Liver (tissue), 9 donors: ENCODE data around the gene AP2S1. TPM values are rescaled to one million over a fixed set of nuclear protein-coding genes. Genes with fewer than 3 reads are reported as not detected.

ENCODE experiments used
- DNase-seq: peaks from one replicate; pipeline ENCODE4 v3.0.0-alpha.2; 2017; ENCODE audit warnings: low spot score
- H3K27ac ChIP-seq, 2 donors: one replicate each; pipeline ENCODE4 v1.7.0; 2013; ENCODE audit warnings: inconsistent platforms in 2 of 2, low read length in 2 of 2, control low read depth in 1 of 2, low read depth in 1 of 2, mild to moderate bottlenecking in 1 of 2
- H3K27me3 ChIP-seq, 4 donors: one replicate each; pipeline versions ENCODE4 v1.6.1 to v1.7.0; 2013; ENCODE audit warnings: low read length in 3 of 4, inconsistent platforms in 1 of 4, mild to moderate bottlenecking in 1 of 4, moderate library complexity in 1 of 4; ENCODE audit not compliant: control insufficient read depth in 4 of 4, insufficient read depth in 4 of 4
- H3K36me3 ChIP-seq, 4 donors: one replicate each; pipeline versions ENCODE4 v1.6.1 to v1.7.0; 2013; ENCODE audit warnings: low read length in 3 of 4, mild to moderate bottlenecking in 3 of 4, low read depth in 1 of 4, moderate library complexity in 1 of 4; ENCODE audit not compliant: control insufficient read depth in 4 of 4, insufficient read depth in 3 of 4
- H3K4me1 ChIP-seq, 4 donors: one replicate each; pipeline versions ENCODE4 v1.6.1 to v1.7.0; 2013; ENCODE audit warnings: low read length in 3 of 4, mild to moderate bottlenecking in 3 of 4, moderate library complexity in 1 of 4; ENCODE audit not compliant: control insufficient read depth in 4 of 4, insufficient read depth in 4 of 4
- H3K4me3 ChIP-seq, 3 donors: one replicate each; pipeline versions ENCODE4 v1.6.1 to v1.7.0; 2013; ENCODE audit warnings: low read length in 3 of 3, control low read depth in 1 of 3, low read depth in 1 of 3, mild to moderate bottlenecking in 1 of 3
- H3K9ac ChIP-seq, 2 donors: one replicate each; pipeline ENCODE4 v1.7.0; 2013; ENCODE audit warnings: low read length in 2 of 2, mild to moderate bottlenecking in 2 of 2, moderate library complexity in 2 of 2, control low read depth in 1 of 2, low read depth in 1 of 2
- H3K9me3 ChIP-seq, 4 donors: one replicate each; pipeline versions ENCODE4 v1.6.1 to v1.7.0; 2013; ENCODE audit warnings: low read length in 3 of 4; ENCODE audit not compliant: control insufficient read depth in 4 of 4
- EGR1 ChIP-seq, 2 donors: IDR thresholded peaks; 2 replicates each; pipeline ENCODE4 v1.6.1; 2016 to 2018; ENCODE audit warnings: antibody characterized with exemption in 2 of 2, low read depth in 2 of 2
- FOXA1 ChIP-seq: IDR thresholded peaks from 2 replicates; pipeline ENCODE4 v1.6.1; 2016; ENCODE audit warnings: antibody characterized with exemption
- FOXA2 ChIP-seq: IDR thresholded peaks from 2 replicates; pipeline ENCODE4 v1.6.1; 2016; ENCODE audit warnings: antibody characterized with exemption
- HNF4A ChIP-seq, 2 donors: conservative IDR thresholded peaks; 2 replicates each; pipeline ENCODE4 v1.6.1; 2016; ENCODE audit warnings: antibody characterized with exemption in 2 of 2, mild to moderate bottlenecking in 2 of 2
- HNF4G ChIP-seq: IDR thresholded peaks from 2 replicates; pipeline ENCODE4 v1.6.1; 2016; ENCODE audit warnings: antibody characterized with exemption
- JUND ChIP-seq, 2 donors: IDR thresholded peaks; 2 replicates each; pipeline ENCODE4 v1.6.1; 2016; ENCODE audit warnings: antibody characterized with exemption in 2 of 2
- NR2F2 ChIP-seq: IDR thresholded peaks from 2 replicates; pipeline ENCODE4 v1.6.1; 2016; ENCODE audit warnings: antibody characterized with exemption
- RAD21 ChIP-seq, 2 donors: IDR thresholded peaks; 2 replicates each; pipeline ENCODE4 v1.6.1; 2016; ENCODE audit warnings: antibody characterized with exemption in 2 of 2, mild to moderate bottlenecking in 2 of 2
- RXRA ChIP-seq, 2 donors: IDR thresholded peaks; 2 replicates each; pipeline ENCODE4 v1.6.1; 2017 to 2018; ENCODE audit warnings: antibody characterized with exemption in 2 of 2, mild to moderate bottlenecking in 1 of 2
- SP1 ChIP-seq: IDR thresholded peaks from 2 replicates; pipeline ENCODE4 v1.6.1; 2018; ENCODE audit warnings: antibody characterized with exemption, mild to moderate bottlenecking
- TAF1 ChIP-seq: conservative IDR thresholded peaks from 2 replicates; pipeline ENCODE4 v1.6.1; 2016; ENCODE audit warnings: antibody characterized with exemption, mild to moderate bottlenecking
- YY1 ChIP-seq: IDR thresholded peaks from 2 replicates; pipeline ENCODE4 v1.6.1; 2016; ENCODE audit warnings: antibody characterized with exemption, mild to moderate bottlenecking
- WGBS: extraction: QIAGEN DNeasy Blood & Tissue Kit; methylation state at CpG from one replicate; pipeline ENCODE4 v1.1.7; 2013; 5-methylcytosine and 5-hydroxymethylcytosine counted together
- polyA plus RNA-seq, 2 donors: library from polyadenylated mRNA; stranded (reverse) in 1 of 2; unstranded in 1 of 2; fragments of 200-250 nt in 1 of 2; fragments of >200 nt in 1 of 2; fragmentation: Nextera tagmentation in 1 of 2; extraction: Ambion mirVana in 1 of 2; gene quantifications; one replicate each; pipeline versions ENCODE4 v1.2.1 to v1.2.3, GENCODE V29; 2013 to 2015
- total RNA-seq, 2 donors: library from RNA; depleted of rRNA; stranded (reverse); fragments of >200 nt; gene quantifications; one replicate each; pipeline ENCODE4 v1.2.3, GENCODE V29; 2014
- TF ChIP-seq, protein P1 (sequence below): IDR thresholded peaks from 2 replicates; pipeline ENCODE4 v1.6.1; 2016; ENCODE audit warnings: antibody characterized with exemption, mild to moderate bottlenecking
- TF ChIP-seq, protein P2 (sequence below): IDR thresholded peaks from 2 replicates; pipeline ENCODE4 v1.6.1; 2016; ENCODE audit warnings: antibody characterized with exemption
- TF ChIP-seq, protein P3 (sequence below): fragments of 150-350 bp; IDR thresholded peaks from 2 replicates; pipeline ENCODE4 v1.5.1; 2017; ENCODE audit warnings: improper control_type of control experiment, low read depth, low read length; ENCODE audit not compliant: missing input control
- TF ChIP-seq, protein P4 (sequence below): IDR thresholded peaks from 2 replicates; pipeline ENCODE4 v1.6.1; 2016; ENCODE audit warnings: antibody characterized with exemption
- donor health status: healthy.
- donor health status: healthy.
- donor health status: healthy.
- donor health status: healthy.
- donor health status: healthy.

Gene AP2S1
- total and polyA plus RNA-seq, 4 donors: 28.3 to 168 (median 79.0) TPM

DNA sequence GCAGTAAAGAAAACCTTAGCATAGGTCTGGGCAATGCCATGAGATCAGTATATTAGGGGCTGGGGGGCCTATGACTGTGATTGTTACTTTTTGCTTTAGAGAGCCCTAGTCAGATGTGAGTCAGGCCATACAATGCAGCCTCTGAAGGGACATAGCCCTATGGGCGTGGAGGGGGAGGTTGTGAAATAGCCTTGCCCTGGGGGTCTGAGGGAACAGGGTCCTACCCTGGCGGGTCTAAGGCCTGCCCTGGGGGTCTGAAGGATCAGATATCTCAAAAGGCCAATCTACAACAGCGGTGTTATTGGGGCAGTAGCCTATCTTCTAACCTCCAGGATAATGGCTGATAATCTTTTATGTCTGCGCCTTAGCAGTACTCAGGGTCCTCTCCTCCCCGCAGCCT is 48.5 kb downstream of the AP2S1 start (continued):
- TF ChIP-seq, protein P1, sequence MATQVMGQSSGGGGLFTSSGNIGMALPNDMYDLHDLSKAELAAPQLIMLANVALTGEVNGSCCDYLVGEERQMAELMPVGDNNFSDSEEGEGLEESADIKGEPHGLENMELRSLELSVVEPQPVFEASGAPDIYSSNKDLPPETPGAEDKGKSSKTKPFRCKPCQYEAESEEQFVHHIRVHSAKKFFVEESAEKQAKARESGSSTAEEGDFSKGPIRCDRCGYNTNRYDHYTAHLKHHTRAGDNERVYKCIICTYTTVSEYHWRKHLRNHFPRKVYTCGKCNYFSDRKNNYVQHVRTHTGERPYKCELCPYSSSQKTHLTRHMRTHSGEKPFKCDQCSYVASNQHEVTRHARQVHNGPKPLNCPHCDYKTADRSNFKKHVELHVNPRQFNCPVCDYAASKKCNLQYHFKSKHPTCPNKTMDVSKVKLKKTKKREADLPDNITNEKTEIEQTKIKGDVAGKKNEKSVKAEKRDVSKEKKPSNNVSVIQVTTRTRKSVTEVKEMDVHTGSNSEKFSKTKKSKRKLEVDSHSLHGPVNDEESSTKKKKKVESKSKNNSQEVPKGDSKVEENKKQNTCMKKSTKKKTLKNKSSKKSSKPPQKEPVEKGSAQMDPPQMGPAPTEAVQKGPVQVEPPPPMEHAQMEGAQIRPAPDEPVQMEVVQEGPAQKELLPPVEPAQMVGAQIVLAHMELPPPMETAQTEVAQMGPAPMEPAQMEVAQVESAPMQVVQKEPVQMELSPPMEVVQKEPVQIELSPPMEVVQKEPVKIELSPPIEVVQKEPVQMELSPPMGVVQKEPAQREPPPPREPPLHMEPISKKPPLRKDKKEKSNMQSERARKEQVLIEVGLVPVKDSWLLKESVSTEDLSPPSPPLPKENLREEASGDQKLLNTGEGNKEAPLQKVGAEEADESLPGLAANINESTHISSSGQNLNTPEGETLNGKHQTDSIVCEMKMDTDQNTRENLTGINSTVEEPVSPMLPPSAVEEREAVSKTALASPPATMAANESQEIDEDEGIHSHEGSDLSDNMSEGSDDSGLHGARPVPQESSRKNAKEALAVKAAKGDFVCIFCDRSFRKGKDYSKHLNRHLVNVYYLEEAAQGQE: no peak
- no peak for TF ChIP-seq RXRA (IDR thresholded peaks at IDR 0.05)
- TF ChIP-seq TAF1: no peak
- TF ChIP-seq FOXA1: no peak
- TF ChIP-seq, protein P2, sequence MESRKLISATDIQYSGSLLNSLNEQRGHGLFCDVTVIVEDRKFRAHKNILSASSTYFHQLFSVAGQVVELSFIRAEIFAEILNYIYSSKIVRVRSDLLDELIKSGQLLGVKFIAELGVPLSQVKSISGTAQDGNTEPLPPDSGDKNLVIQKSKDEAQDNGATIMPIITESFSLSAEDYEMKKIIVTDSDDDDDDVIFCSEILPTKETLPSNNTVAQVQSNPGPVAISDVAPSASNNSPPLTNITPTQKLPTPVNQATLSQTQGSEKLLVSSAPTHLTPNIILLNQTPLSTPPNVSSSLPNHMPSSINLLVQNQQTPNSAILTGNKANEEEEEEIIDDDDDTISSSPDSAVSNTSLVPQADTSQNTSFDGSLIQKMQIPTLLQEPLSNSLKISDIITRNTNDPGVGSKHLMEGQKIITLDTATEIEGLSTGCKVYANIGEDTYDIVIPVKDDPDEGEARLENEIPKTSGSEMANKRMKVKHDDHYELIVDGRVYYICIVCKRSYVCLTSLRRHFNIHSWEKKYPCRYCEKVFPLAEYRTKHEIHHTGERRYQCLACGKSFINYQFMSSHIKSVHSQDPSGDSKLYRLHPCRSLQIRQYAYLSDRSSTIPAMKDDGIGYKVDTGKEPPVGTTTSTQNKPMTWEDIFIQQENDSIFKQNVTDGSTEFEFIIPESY: no peak
- no peak for TF ChIP-seq EGR1 (IDR thresholded peaks at IDR 0.05; ENCODE audit: low read depth in 2 of 2)

DNA sequence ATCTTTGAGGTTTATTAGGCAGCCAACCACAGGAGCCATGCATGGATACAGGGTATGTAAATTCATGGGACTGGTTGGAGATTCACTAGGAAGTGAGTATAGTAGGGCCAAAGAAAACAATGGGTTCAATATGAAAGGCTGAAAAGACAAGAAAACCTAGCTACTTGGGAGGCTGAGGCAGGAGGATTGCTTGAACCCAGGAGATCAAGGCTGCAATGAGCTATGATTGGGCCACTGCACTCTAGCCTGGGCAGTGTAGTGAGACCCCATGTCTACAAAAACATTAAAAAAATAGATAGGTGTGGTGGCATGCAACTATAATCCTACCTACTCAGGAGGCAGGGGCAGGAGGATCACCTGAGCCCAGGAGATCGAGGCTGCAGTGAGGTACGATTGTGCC is 51.9 kb downstream of the AP2S1 start:
- DNase-seq: no peak
- H3K4me3 ChIP-seq: no peak overlapping the region
- no peaks in the 10 kb centered on the region for H3K9me3 ChIP-seq
- no peak overlapping the region for H3K27ac ChIP-seq
- H3K4me1 ChIP-seq: peaks cover 0 to 4% (median 4%) of the 10 kb centered on the region in 4 donors
- WGBS: 96% methylated on average over 2 of the region's 2 CpGs
- no peaks in the 10 kb centered on the region for H3K27me3 ChIP-seq
- TF ChIP-seq JUND (IDR thresholded peaks at IDR 0.05) (no peak), HNF4G (no peak)
- TF ChIP-seq, protein P3, sequence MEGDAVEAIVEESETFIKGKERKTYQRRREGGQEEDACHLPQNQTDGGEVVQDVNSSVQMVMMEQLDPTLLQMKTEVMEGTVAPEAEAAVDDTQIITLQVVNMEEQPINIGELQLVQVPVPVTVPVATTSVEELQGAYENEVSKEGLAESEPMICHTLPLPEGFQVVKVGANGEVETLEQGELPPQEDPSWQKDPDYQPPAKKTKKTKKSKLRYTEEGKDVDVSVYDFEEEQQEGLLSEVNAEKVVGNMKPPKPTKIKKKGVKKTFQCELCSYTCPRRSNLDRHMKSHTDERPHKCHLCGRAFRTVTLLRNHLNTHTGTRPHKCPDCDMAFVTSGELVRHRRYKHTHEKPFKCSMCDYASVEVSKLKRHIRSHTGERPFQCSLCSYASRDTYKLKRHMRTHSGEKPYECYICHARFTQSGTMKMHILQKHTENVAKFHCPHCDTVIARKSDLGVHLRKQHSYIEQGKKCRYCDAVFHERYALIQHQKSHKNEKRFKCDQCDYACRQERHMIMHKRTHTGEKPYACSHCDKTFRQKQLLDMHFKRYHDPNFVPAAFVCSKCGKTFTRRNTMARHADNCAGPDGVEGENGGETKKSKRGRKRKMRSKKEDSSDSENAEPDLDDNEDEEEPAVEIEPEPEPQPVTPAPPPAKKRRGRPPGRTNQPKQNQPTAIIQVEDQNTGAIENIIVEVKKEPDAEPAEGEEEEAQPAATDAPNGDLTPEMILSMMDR: no peak
- H3K9ac ChIP-seq: no peak overlapping the region
- H3K36me3 ChIP-seq: no peaks in the 10 kb centered on the region

DNA sequence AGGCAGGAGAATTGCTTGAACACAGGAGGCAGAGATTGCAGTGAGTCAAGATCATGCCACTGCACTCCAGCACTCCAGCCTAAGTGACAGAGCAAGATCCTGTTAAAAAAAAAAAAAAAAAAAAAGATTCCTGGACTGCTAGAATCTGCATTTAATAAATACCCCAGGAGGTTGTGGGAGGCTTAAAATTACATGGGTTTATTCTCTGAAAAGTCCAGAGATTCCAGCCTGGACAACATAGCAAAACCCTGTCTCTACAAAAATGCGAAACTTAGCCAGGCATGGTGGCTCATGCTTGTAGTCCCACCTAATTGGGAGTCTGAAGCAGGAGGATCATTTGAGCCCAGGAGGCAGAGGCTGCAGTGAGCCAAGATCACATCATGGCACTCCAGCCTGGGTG is 52.8 kb downstream of the AP2S1 start:
- no peak overlapping the region for H3K27ac ChIP-seq
- no peaks in the 10 kb centered on the region for H3K4me1 ChIP-seq
- H3K36me3 ChIP-seq: no peaks in the 10 kb centered on the region
- no peak overlapping the region for H3K4me3 ChIP-seq
- H3K27me3 ChIP-seq: no peaks in the 10 kb centered on the region
- DNase-seq: no peak
- no peaks in the 10 kb centered on the region for H3K9me3 ChIP-seq
- H3K9ac ChIP-seq: no peak overlapping the region
- 100% methylated on average over 1 of the region's 1 CpG for WGBS
- no peak for TF ChIP-seq YY1
- TF ChIP-seq HNF4A (conservative IDR thresholded peaks at IDR 0.05): no peak
- TF ChIP-seq SP1: no peak
- no peak for TF ChIP-seq TAF1
- TF ChIP-seq, protein P1: no peak
- TF ChIP-seq FOXA1: no peak
- no peak for TF ChIP-seq RAD21 (IDR thresholded peaks at IDR 0.05)
- no peak for TF ChIP-seq EGR1 (IDR thresholded peaks at IDR 0.05; ENCODE audit: low read depth in 2 of 2)
- no peak for TF ChIP-seq NR2F2
- TF ChIP-seq JUND (IDR thresholded peaks at IDR 0.05): no peak
- TF ChIP-seq, protein P2: no peak
- TF ChIP-seq FOXA2: no peak
- TF ChIP-seq, protein P4, sequence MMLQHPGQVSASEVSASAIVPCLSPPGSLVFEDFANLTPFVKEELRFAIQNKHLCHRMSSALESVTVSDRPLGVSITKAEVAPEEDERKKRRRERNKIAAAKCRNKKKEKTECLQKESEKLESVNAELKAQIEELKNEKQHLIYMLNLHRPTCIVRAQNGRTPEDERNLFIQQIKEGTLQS: no peak
